H1 (cell line): ENCODE measurements around the gene GSX1. TPM values are rescaled to one million over a fixed set of nuclear protein-coding genes. Genes with fewer than 3 reads are reported as not detected.

Experiments used
- CTCF ChIA-PET: fragments of 300-600 bp; sonication (Branson Sonifier 250); formaldehyde crosslinking; loops from one replicate; lab custom pipeline; 2021; ENCODE audit not compliant: partially characterized antibody; lab: Charles Lee
- POLR2A ChIA-PET: fragments of 300-600 bp; sonication (Branson Sonifier 250); formaldehyde crosslinking; loops from one replicate; lab custom pipeline; 2021; ENCODE audit warnings: inconsistent platforms; ENCODE audit not compliant: partially characterized antibody; lab: Charles Lee
- DNase-seq, 2 experiments: peaks; one replicate each; pipeline versions ENCODE4 v3.0.0 to v3.0.0-alpha.2; 2010 to 2022; ENCODE audit warnings: low spot score in 2 of 2, low read depth in 1 of 2, mixed read lengths in 1 of 2
- FAIRE-seq: peaks from 2 replicates; lab custom pipeline; 2011; peaks lifted over from hg19 to GRCh38; lab: Jason Lieb, UNC
- H2AFZ ChIP-seq: 2 replicates; pipeline ENCODE4 v1.8.1; 2012; ENCODE audit warnings: low read length, inconsistent platforms
- H2AK5ac ChIP-seq: 2 replicates; pipeline ENCODE4 v1.6.1; 2013; ENCODE audit warnings: low read depth, low read length
- H2BK120ac ChIP-seq: replicated peaks from 2 replicates; pipeline ENCODE3; 2013; ENCODE audit warnings: low read depth, low read length, inconsistent platforms
- H2BK12ac ChIP-seq: 2 replicates; pipeline ENCODE4 v1.6.1; 2013; ENCODE audit warnings: low read depth, low read length
- H2BK15ac ChIP-seq: 2 replicates; pipeline ENCODE4 v1.6.1; 2013; ENCODE audit warnings: low read length
- H2BK20ac ChIP-seq: 2 replicates; pipeline ENCODE4 v1.6.1; 2013; ENCODE audit warnings: low read length
- H2BK5ac ChIP-seq: 2 replicates; pipeline ENCODE4 v1.6.1; 2013; ENCODE audit warnings: low read depth, low read length
- H3K14ac ChIP-seq: 2 replicates; pipeline ENCODE4 v1.6.1; 2013; ENCODE audit warnings: inconsistent platforms; ENCODE audit not compliant: insufficient read length
- H3K18ac ChIP-seq: 2 replicates; pipeline ENCODE4 v1.6.1; 2013; ENCODE audit warnings: low read length; ENCODE audit errors: extremely low read depth
- H3K23ac ChIP-seq: 2 replicates; pipeline ENCODE4 v1.6.1; 2013; ENCODE audit warnings: inconsistent platforms; ENCODE audit not compliant: insufficient read length
- H3K23me2 ChIP-seq: 2 replicates; pipeline ENCODE4 v1.6.1; 2013; ENCODE audit warnings: low read depth, low read length
- H3K27ac ChIP-seq: 2 replicates; pipeline ENCODE4 v1.6.1; 2011; ENCODE audit warnings: low read depth, low read length, inconsistent platforms
- H3K27me3 ChIP-seq, 4 experiments: replicated peaks in 1 of 4; 1 replicate in 1 of 4; 2 replicates in 3 of 4; pipeline versions ENCODE4 v1.6.1 to v1.8.1; 2011 to 2013; ENCODE audit warnings: low read length in 3 of 4, mild to moderate bottlenecking in 3 of 4, inconsistent platforms in 2 of 4, mixed read lengths in 2 of 4, moderate library complexity in 1 of 4; ENCODE audit not compliant: control insufficient read depth in 3 of 4, insufficient read depth in 3 of 4; ENCODE audit errors: extremely low read depth in 1 of 4
- H3K36me3 ChIP-seq, 4 experiments: 2 replicates each; pipeline versions ENCODE4 v1.6.1 to v1.8.1; 2011 to 2013; ENCODE audit warnings: mild to moderate bottlenecking in 4 of 4, low read length in 3 of 4, moderate library complexity in 2 of 4, control low read depth in 1 of 4, inconsistent platforms in 1 of 4; ENCODE audit not compliant: insufficient read depth in 4 of 4, control insufficient read depth in 2 of 4
- H3K4ac ChIP-seq: replicated peaks from 2 replicates; pipeline ENCODE3; 2013; ENCODE audit warnings: low read length, low read depth, mixed read lengths, inconsistent platforms; ENCODE audit not compliant: insufficient read length
- H3K4me1 ChIP-seq, 4 experiments: replicated peaks in 1 of 4; 1 replicate in 1 of 4; 2 replicates in 3 of 4; pipeline versions ENCODE4 v1.6.1 to v1.8.1; 2011 to 2013; ENCODE audit warnings: low read length in 3 of 4, inconsistent platforms in 2 of 4, mixed read lengths in 1 of 4; ENCODE audit not compliant: insufficient read depth in 4 of 4, control insufficient read depth in 3 of 4
- H3K4me2 ChIP-seq, 2 experiments: 2 replicates each; pipeline versions ENCODE4 v1.6.1 to v1.8.1; 2011 to 2013; ENCODE audit warnings: low read depth in 2 of 2, low read length in 2 of 2, control low read depth in 1 of 2, inconsistent platforms in 1 of 2, mild to moderate bottlenecking in 1 of 2; ENCODE audit not compliant: insufficient read depth in 1 of 2
- H3K4me3 ChIP-seq, 4 experiments: fragments of 200-600, 300-600 bp in 1 of 4; sonication (generic), shearing (Covaris generic), sonication (Bioruptor Twin) in 1 of 4; 2 replicates each; pipeline versions ENCODE4 v1.5.1 to v1.8.1; 2011 to 2016; ENCODE audit warnings: low read length in 4 of 4, low read depth in 3 of 4, control low read depth in 2 of 4, inconsistent platforms in 2 of 4, mild to moderate bottlenecking in 2 of 4, mixed read lengths in 1 of 4, moderate library complexity in 1 of 4; ENCODE audit not compliant: insufficient read depth in 2 of 4; ENCODE audit errors: extremely low read depth in 1 of 4
- H3K56ac ChIP-seq: replicated peaks from 2 replicates; pipeline ENCODE3; 2013; ENCODE audit warnings: low read depth, mild to moderate bottlenecking, mixed read lengths, low read length, inconsistent platforms; ENCODE audit not compliant: insufficient read length
- H3K79me1 ChIP-seq: 2 replicates; pipeline ENCODE4 v1.6.1; 2013; ENCODE audit warnings: low read depth, low read length, control low read depth
- H3K79me2 ChIP-seq, 2 experiments: 2 replicates each; pipeline versions ENCODE4 v1.6.1 to v1.8.1; 2012 to 2013; ENCODE audit warnings: low read length in 2 of 2, mild to moderate bottlenecking in 2 of 2, inconsistent platforms in 1 of 2; ENCODE audit not compliant: insufficient read depth in 2 of 2, control insufficient read depth in 1 of 2
- H3K9ac ChIP-seq, 4 experiments: replicated peaks in 1 of 4; 1 replicate in 1 of 4; 2 replicates in 3 of 4; pipeline versions ENCODE4 v1.6.1 to v1.8.1; 2011 to 2013; ENCODE audit warnings: low read depth in 3 of 4, low read length in 3 of 4, control low read depth in 2 of 4, mild to moderate bottlenecking in 2 of 4, moderate library complexity in 2 of 4, inconsistent platforms in 1 of 4; ENCODE audit errors: extremely low read depth in 1 of 4
- H3K9me3 ChIP-seq, 2 experiments: 2 replicates each; pipeline versions ENCODE4 v1.6.1 to v1.8.1; 2012 to 2013; ENCODE audit warnings: mild to moderate bottlenecking in 2 of 2, moderate library complexity in 2 of 2, control low read depth in 1 of 2, inconsistent platforms in 1 of 2, low read depth in 1 of 2, low read length in 1 of 2, mixed read lengths in 1 of 2; ENCODE audit not compliant: insufficient read depth in 2 of 2
- H4K20me1 ChIP-seq, 2 experiments: replicated peaks in 1 of 2; 2 replicates each; pipeline versions ENCODE3 to v1.8.1; 2011 to 2013; ENCODE audit warnings: inconsistent platforms in 2 of 2, low read length in 2 of 2, mild to moderate bottlenecking in 1 of 2; ENCODE audit not compliant: insufficient read depth in 2 of 2, control insufficient read depth in 1 of 2
- H4K5ac ChIP-seq: 2 replicates; pipeline ENCODE4 v1.6.1; 2013; ENCODE audit warnings: low read length, low read depth, mixed read lengths, inconsistent platforms; ENCODE audit not compliant: insufficient read length
- H4K8ac ChIP-seq: 2 replicates; pipeline ENCODE4 v1.8.0; 2013; ENCODE audit warnings: mild to moderate bottlenecking, moderate library complexity, low read length, inconsistent platforms; ENCODE audit not compliant: insufficient read depth; ENCODE audit errors: extremely low read depth
- H4K91ac ChIP-seq: replicated peaks from 2 replicates; pipeline ENCODE3; 2013; ENCODE audit warnings: low read length, mixed read lengths, inconsistent platforms; ENCODE audit not compliant: insufficient read length
- CHD2 ChIP-seq: IDR thresholded peaks from 2 replicates; pipeline ENCODE4 v1.6.1; 2012; ENCODE audit warnings: low read length, improper control_type of control experiment
- RNF2 ChIP-seq: fragments of 200-900, 300-1000 bp; sonication (generic); IDR thresholded peaks from 2 replicates; pipeline ENCODE4 v1.7.1; 2016; ENCODE audit warnings: borderline replicate concordance, low read depth, mild to moderate bottlenecking, antibody characterized with exemption, low read length; ENCODE audit not compliant: poor library complexity, severe bottlenecking; ENCODE audit errors: missing control alignments
- WGBS, 2 experiments: shearing (Covaris generic) in 1 of 2; methylation state at CpG; one replicate each; pipeline versions ENCODE4 v1.1.6 to v1.1.7; 2013 to 2015; ENCODE audit warnings: low lambda C conversion rate in 2 of 2, mixed read lengths in 2 of 2, inconsistent platforms in 1 of 2, low coverage in 1 of 2, missing lambda C conversion rate in 1 of 2; ENCODE audit not compliant: insufficient replicate concordance in 2 of 2, insufficient coverage in 1 of 2, insufficient read length in 1 of 2; ENCODE audit errors: extremely low coverage in 1 of 2, missing lambda C conversion rate in 1 of 2; 5-methylcytosine and 5-hydroxymethylcytosine counted together
- polyA plus RNA-seq, 7 experiments: library from polyadenylated mRNA; depleted of rRNA in 3 of 7; stranded (reverse) in 5 of 7; unstranded in 2 of 7; fragments of >200 nt in 5 of 7; fragments of 200-250 nt in 2 of 7; gene quantifications; 1 replicate in 5 of 7; 2 replicates in 1 of 7; 4 replicates in 1 of 7; pipeline versions ENCODE4 v1.2.1 to v1.2.3, GENCODE V29; 2011 to 2013; ENCODE audit warnings: missing spikeins in 2 of 7, mixed read lengths in 2 of 7
- total RNA-seq: library from RNA; stranded (reverse); fragmentation: NEBNext Ultra II Directional; extraction: Animal tissue kit (Norgen Biotek cat#: 25700); gene quantifications from 2 replicates; pipeline ENCODE4 v1.2.1, GENCODE V29; 2021

GSX1 gene
- total and polyA plus RNA-seq, 2 of the 8 experiments (the other 6 are each of a cell fraction or from before 2014, with no cell fraction given) = not detected

DNA sequence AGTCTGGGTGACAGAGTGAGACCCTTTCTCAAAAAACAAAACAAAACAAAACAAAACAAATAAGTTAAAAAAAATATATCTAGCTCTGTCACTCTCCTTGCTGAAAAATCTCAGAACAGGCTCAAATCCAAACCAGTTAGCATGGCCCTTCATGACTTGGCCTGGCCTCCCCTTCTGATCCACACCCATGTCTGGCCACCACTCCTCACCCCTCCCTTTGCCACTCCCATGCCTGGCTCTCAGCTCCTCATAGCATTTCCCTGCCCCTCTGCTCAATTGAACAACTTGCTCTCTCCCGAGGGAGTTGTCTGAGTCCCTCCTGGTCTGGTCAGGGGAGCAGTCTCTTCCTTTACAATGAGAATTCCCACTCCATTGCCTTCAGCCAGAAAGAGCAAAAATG, 4.0 kb upstream of the GSX1 start:
- H3K27me3 ChIP-seq = peaks cover 58 to 73% (median 62%) of the 10 kb centered on the region in 4 experiments
- no peak overlapping the region for H2BK15ac ChIP-seq
- no peak overlapping the region for H3K4me3 ChIP-seq
- H3K4me2 ChIP-seq = no peak overlapping the region
- H3K23ac ChIP-seq = no peak overlapping the region
- H3K23me2 ChIP-seq = peaks cover 5% of the 10 kb centered on the region; the same call in 1 of the 2 replicates
- H2BK5ac ChIP-seq = no peak overlapping the region
- no peak overlapping the region for H3K27ac ChIP-seq
- FAIRE-seq = no peak
- no peaks in the 10 kb centered on the region for H3K9me3 ChIP-seq
- H2BK120ac ChIP-seq = no peak overlapping the region
- ChIA-PET POLR2A (no interaction called here), CTCF (interaction anchor here (0.9 to 14.1 kb wide), 10 partner anchors 8 to 412 kb away, joined by 3 to 154 read pairs (median 4); no protein-coding TSS in a partner anchor)
- no peak overlapping the region for H2BK12ac ChIP-seq
- H4K20me1 ChIP-seq = peaks cover 11 to 20% of the 10 kb centered on the region in 2 experiments
- no peak overlapping the region for H3K4ac ChIP-seq
- H4K8ac ChIP-seq = no peak overlapping the region; the same call in 1 of the 2 replicates
- 50% methylated on average over 1 of the region's 1 CpG; no CpG with 5 or more reads in 1 of the 2 experiments for WGBS, 2 experiments
- no peak overlapping the region for H2AK5ac ChIP-seq
- H3K56ac ChIP-seq = no peak overlapping the region
- H3K9ac ChIP-seq = no peak overlapping the region
- no peak overlapping the region for H3K18ac ChIP-seq
- H2BK20ac ChIP-seq = no peak overlapping the region
- H3K14ac ChIP-seq = no peak overlapping the region
- no peak overlapping the region for H4K5ac ChIP-seq
- DNase-seq = no peak
- peaks cover 0 to 4% (median 0%) of the 10 kb centered on the region in 4 experiments; a peak in 1 of 8 replicates for H3K36me3 ChIP-seq
- no peak overlapping the region for H4K91ac ChIP-seq
- TF ChIP-seq RNF2 (peak; percentile 54), CHD2 (no peak)
- no peak overlapping the region for H2AFZ ChIP-seq
- no peaks in the 10 kb centered on the region for H3K79me1 ChIP-seq
- H3K4me1 ChIP-seq = peaks cover 5 to 23% (median 12%) of the 10 kb centered on the region in 4 experiments
- H3K79me2 ChIP-seq = no peaks in the 10 kb centered on the region
